Loucy (cell line): Measurements from ENCODE around the gene LMAN2L.

Source experiments
- H2AFZ ChIP-seq: fragments of 200-600 bp; sonication (generic); 2 replicates; pipeline ENCODE4 v1.6.0; 2016; ENCODE audit warnings: antibody characterized with exemption, mild to moderate bottlenecking, low read length, moderate library complexity
- H3F3A ChIP-seq: fragments of 200-600 bp; 2 replicates; pipeline ENCODE4 v1.6.0; 2016; ENCODE audit warnings: antibody characterized with exemption, low read depth, mild to moderate bottlenecking
- H3K27me3 ChIP-seq: fragments of 200-600 bp; sonication (generic); 2 replicates; pipeline ENCODE4 v1.6.1; 2014; ENCODE audit warnings: low read length, mild to moderate bottlenecking; ENCODE audit not compliant: insufficient read depth, poor library complexity, severe bottlenecking
- H3K36me3 ChIP-seq: fragments of 200-600 bp; sonication (generic); 2 replicates; pipeline ENCODE4 v1.6.1; 2016; ENCODE audit warnings: low read length; ENCODE audit not compliant: insufficient read depth
- H3K4me1 ChIP-seq: fragments of 200-600 bp; sonication (generic); 2 replicates; pipeline ENCODE4 v1.5.1; 2014; ENCODE audit warnings: low read length, mild to moderate bottlenecking; ENCODE audit not compliant: insufficient read depth, poor library complexity, severe bottlenecking
- H3K4me2 ChIP-seq: fragments of 200-600 bp; sonication (generic); 2 replicates; pipeline ENCODE4 v1.6.0; 2014; ENCODE audit warnings: antibody characterized with exemption, low read length, low read depth, mild to moderate bottlenecking; ENCODE audit not compliant: poor library complexity, severe bottlenecking
- H3K4me3 ChIP-seq: fragments of 200-600 bp; sonication (generic); 2 replicates; pipeline ENCODE4 v1.5.1; 2014; ENCODE audit warnings: low read length, mild to moderate bottlenecking, mixed read lengths; ENCODE audit not compliant: poor library complexity, severe bottlenecking
- H3K79me2 ChIP-seq: fragments of 200-600 bp; sonication (generic); 2 replicates; pipeline ENCODE4 v1.6.1; 2014; ENCODE audit warnings: low read length; ENCODE audit not compliant: insufficient read depth
- H3K9ac ChIP-seq: fragments of 200-600 bp; sonication (generic); 2 replicates; pipeline ENCODE4 v1.6.0; 2014; ENCODE audit warnings: mild to moderate bottlenecking, low read depth, low read length, moderate library complexity; ENCODE audit not compliant: poor library complexity, severe bottlenecking
- H3K9me2 ChIP-seq: fragments of 200-600 bp; sonication (generic); replicated peaks from 2 replicates; pipeline ENCODE4 v1.6.1; 2016; ENCODE audit warnings: low read depth, low read length, mixed read lengths
- H3K9me3 ChIP-seq: fragments of 200-600 bp; sonication (generic); 2 replicates; pipeline ENCODE4 v1.6.1; 2014; ENCODE audit warnings: mild to moderate bottlenecking, antibody characterized with exemption, low read length, low read depth; ENCODE audit not compliant: insufficient read depth
- H4K20me1 ChIP-seq: fragments of 200-600 bp; sonication (generic); 2 replicates; pipeline ENCODE4 v1.6.0; 2014; ENCODE audit warnings: antibody characterized with exemption, low read length, mild to moderate bottlenecking; ENCODE audit not compliant: insufficient read depth, poor library complexity, severe bottlenecking
- EZH2phosphoT487 ChIP-seq: fragments of 200-600 bp; IDR thresholded peaks from 2 replicates; pipeline ENCODE4 v1.6.1; 2018; ENCODE audit warnings: antibody characterized with exemption, mild to moderate bottlenecking, moderate library complexity, borderline replicate concordance
- TF ChIP-seq, protein P1 (sequence below): fragments of 200-600 bp; sonication (generic); conservative IDR thresholded peaks from 2 replicates; pipeline ENCODE4 v1.5.1; 2014; ENCODE audit warnings: mild to moderate bottlenecking, antibody characterized with exemption, low read length

Gene LMAN2L

DNA sequence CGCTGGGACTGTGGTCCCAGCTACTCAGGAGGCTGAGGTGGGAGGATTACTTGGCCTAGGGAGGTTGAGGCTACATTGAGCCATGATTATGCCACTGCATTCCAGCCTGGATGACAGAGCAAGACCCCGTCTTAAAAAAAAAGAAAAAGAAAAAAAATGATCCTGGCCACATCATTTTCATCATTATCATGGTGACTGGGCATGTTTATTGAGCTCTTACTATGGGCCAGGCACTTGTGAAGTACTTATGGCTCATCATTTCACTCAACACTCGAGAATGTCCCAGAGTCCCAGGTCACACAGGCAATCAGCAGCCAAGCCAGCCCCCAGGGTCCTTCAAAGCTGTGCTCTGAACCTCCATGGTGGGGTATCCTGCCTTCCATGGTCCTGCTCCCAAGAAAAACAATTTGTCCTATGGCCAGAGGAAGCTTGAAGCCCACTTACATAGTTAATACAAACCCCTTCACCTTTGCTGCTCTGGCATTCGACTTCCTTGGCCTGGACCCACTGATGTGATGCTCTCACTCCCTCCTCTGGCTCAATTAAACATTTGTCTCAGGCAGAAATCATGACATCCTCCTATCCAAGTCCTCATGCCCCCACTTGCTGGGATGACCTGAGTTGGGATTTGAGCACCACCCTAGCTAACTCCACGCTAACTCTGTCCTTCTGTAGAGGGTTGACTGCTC is 17.1 kb upstream of the LMAN2L start:
- H3K9ac ChIP-seq = no peak overlapping the region
- no peak overlapping the region for H3K4me2 ChIP-seq
- H3K36me3 ChIP-seq = no peaks in the 10 kb centered on the region
- no peaks in the 10 kb centered on the region for H3K79me2 ChIP-seq
- H3K27me3 ChIP-seq = no peaks in the 10 kb centered on the region
- peaks cover 22% of the 10 kb centered on the region for H3K4me1 ChIP-seq
- no peaks in the 10 kb centered on the region for H3F3A ChIP-seq
- H3K9me2 ChIP-seq = no peaks in the 10 kb centered on the region
- no peak overlapping the region for H3K4me3 ChIP-seq
- TF ChIP-seq, protein P1, sequence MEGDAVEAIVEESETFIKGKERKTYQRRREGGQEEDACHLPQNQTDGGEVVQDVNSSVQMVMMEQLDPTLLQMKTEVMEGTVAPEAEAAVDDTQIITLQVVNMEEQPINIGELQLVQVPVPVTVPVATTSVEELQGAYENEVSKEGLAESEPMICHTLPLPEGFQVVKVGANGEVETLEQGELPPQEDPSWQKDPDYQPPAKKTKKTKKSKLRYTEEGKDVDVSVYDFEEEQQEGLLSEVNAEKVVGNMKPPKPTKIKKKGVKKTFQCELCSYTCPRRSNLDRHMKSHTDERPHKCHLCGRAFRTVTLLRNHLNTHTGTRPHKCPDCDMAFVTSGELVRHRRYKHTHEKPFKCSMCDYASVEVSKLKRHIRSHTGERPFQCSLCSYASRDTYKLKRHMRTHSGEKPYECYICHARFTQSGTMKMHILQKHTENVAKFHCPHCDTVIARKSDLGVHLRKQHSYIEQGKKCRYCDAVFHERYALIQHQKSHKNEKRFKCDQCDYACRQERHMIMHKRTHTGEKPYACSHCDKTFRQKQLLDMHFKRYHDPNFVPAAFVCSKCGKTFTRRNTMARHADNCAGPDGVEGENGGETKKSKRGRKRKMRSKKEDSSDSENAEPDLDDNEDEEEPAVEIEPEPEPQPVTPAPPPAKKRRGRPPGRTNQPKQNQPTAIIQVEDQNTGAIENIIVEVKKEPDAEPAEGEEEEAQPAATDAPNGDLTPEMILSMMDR = peak; percentile 13; the same call in 1 of the 2 replicates
- no peak for TF ChIP-seq EZH2phosphoT487
- no peaks in the 10 kb centered on the region for H3K9me3 ChIP-seq
- no peaks in the 10 kb centered on the region for H4K20me1 ChIP-seq
- H2AFZ ChIP-seq = no peak overlapping the region

DNA sequence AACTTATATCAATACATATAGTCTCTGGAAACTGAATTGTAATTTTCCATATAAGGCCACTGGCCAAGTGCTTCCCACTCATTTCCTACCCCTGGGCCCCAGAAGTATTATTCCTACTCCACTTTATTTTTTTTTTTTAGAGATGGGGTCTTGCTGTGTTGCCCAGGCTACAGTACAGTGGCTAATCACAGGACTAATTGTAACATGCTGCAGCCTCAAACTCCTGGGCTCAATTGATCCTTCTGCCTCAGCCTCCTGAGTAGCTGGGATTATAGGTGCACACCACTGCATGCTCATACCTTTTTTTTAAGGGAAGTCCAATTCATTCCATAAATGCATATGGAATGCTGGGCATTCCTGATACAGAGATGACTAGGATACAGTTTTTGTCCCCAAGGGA is 14.5 kb upstream of the LMAN2L start:
- no peaks in the 10 kb centered on the region for H3K79me2 ChIP-seq
- H2AFZ ChIP-seq = no peak overlapping the region
- no peak overlapping the region for H3K4me2 ChIP-seq
- no peaks in the 10 kb centered on the region for H3K27me3 ChIP-seq
- peaks cover 3% of the 10 kb centered on the region for H3K4me1 ChIP-seq
- no peak overlapping the region for H3K9ac ChIP-seq
- H3F3A ChIP-seq = no peaks in the 10 kb centered on the region
- no peak for TF ChIP-seq EZH2phosphoT487
- TF ChIP-seq, protein P1 = no peak
- no peaks in the 10 kb centered on the region for H3K36me3 ChIP-seq
- no peaks in the 10 kb centered on the region for H3K9me3 ChIP-seq
- H4K20me1 ChIP-seq = no peaks in the 10 kb centered on the region
- no peak overlapping the region for H3K4me3 ChIP-seq
- no peaks in the 10 kb centered on the region for H3K9me2 ChIP-seq

DNA sequence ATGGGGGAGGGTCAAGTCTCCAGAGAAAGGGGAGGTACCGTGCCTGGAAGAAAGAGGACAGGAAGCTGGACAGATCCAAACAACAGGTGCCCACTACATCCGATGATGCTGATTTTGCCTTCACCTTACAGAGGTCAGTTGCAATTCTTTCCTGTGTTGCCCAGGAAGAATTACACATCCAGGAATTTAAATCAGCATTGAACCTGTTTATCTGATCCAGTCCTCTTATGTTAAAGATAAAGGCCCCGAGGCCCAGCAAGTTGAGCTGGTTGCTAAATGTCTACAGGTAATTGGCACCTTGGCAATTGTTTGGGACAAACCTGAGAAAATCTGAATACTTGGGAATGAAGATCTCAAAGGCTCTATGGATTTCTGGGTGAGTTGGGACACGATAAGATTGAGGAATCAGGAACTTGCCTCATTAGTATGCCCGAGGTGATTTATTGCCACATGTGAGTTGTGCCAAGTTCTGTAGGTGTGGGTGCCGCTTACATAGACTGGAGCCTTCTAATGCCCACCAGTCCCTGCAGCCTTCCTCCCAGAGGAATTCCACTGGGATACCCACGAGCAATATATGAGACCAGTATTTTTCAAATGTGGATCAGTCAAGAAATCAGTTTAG is 13.9 kb upstream of the LMAN2L start:
- H3K4me2 ChIP-seq = no peak overlapping the region
- TF ChIP-seq, protein P1 = no peak
- TF ChIP-seq EZH2phosphoT487 = no peak
- H3K36me3 ChIP-seq = no peaks in the 10 kb centered on the region
- H2AFZ ChIP-seq = no peak overlapping the region
- H3K9me3 ChIP-seq = no peaks in the 10 kb centered on the region
- no peaks in the 10 kb centered on the region for H3K79me2 ChIP-seq
- no peaks in the 10 kb centered on the region for H3K9me2 ChIP-seq
- H3K9ac ChIP-seq = no peak overlapping the region
- no peaks in the 10 kb centered on the region for H3K27me3 ChIP-seq
- H4K20me1 ChIP-seq = no peaks in the 10 kb centered on the region
- no peaks in the 10 kb centered on the region for H3F3A ChIP-seq
- no peaks in the 10 kb centered on the region for H3K4me1 ChIP-seq
- no peak overlapping the region for H3K4me3 ChIP-seq
